ENCODE measurements around the gene SLC30A2. TPM values are rescaled to one million over a fixed set of nuclear protein-coding genes. Genes with fewer than 3 reads are reported as not detected.

Gene SLC30A2
- total and polyA plus RNA-seq, 9 of the 15 experiments (the other 6 are each of a cell fraction or from before 2014, with no cell fraction given) = 0.01 to 0.18 (median 0.06) TPM; not detected in 3

GRCh38 chr1:26049531-26050247 is 3.8 kb upstream of the SLC30A2 start (continued):
- TF ChIP-seq ZNF318 (IDR thresholded peaks at IDR 0.05; ENCODE audit: borderline replicate concordance in 1 of 2, low read depth in 1 of 2) (no peak), NR1H2 (CRISPR knock-in tag; IDR thresholded peaks at IDR 0.05) (no peak), HMG20A (CRISPR knock-in tag; conservative IDR thresholded peaks at IDR 0.05) (no peak), HMGN3 (IDR thresholded peaks at IDR 0.05; ENCODE audit: borderline replicate concordance, extremely low read depth, insufficient read length, low read depth, low read length) (no peak), GMEB1 (CRISPR knock-in tag; IDR thresholded peaks at IDR 0.05) (no peak), PHB2 (IDR thresholded peaks at IDR 0.05; ENCODE audit: low read depth) (no peak), HDGF (IDR thresholded peaks at IDR 0.05) (no peak), ZC3H11A (IDR thresholded peaks at IDR 0.05; ENCODE audit: low read depth, low read length) (no peak), BCL6 (CRISPR knock-in tag; IDR thresholded peaks at IDR 0.05) (peak; percentile 55; the same call in 1 of the 2 replicates), NKRF (IDR thresholded peaks at IDR 0.05; ENCODE audit: borderline replicate concordance) (no peak), CREBBP (IDR thresholded peaks at IDR 0.05; ENCODE audit: low read depth, low read length) (no peak), NFIX (CRISPR knock-in tag; IDR thresholded peaks at IDR 0.05; ENCODE audit: low read depth) (no peak), ZC3H4 (CRISPR knock-in tag; IDR thresholded peaks at IDR 0.05; ENCODE audit: borderline replicate concordance) (no peak), MYBL2 (IDR thresholded peaks at IDR 0.05; ENCODE audit: low read depth) (no peak), MYBL2 (CRISPR knock-in tag; IDR thresholded peaks at IDR 0.05; ENCODE audit: borderline replicate concordance) (no peak), TAF1 (IDR thresholded peaks at IDR 0.05; ENCODE audit: control insufficient read depth, extremely low read depth, insufficient read depth, low read length, severe bottlenecking) (no peak)
